Right ventricle myocardium inferior (tissue), 1 donor: ENCODE measurements around the gene HAGHL. TPM values are rescaled to one million over a fixed set of nuclear protein-coding genes. Genes with fewer than 3 reads are reported as not detected.

Source experiments
- ATAC-seq: fragments of 200-7000 bp; cut with Tn5 transposase; one replicate; pipeline ENCODE4 v1.9.1; 2020; ENCODE audit warnings: mild to moderate bottlenecking, moderate library complexity
- DNase-seq: peaks from one replicate; pipeline ENCODE4 v3.0.0; 2021; ENCODE audit errors: missing footprints
- intact Hi-C: fragments of 100-400 bp; cut with DNase I; formaldehyde crosslinking; loops from one replicate; pipeline ENCODE4 v1.11.0; 2022
- total RNA-seq: library from RNA; stranded (reverse); fragmentation: NEBNext Ultra II Directional; extraction: Animal tissue kit (Norgen Biotek cat#: 25700); gene quantifications from one replicate; pipeline ENCODE4 v1.2.1, GENCODE V29; 2021
- donor health status: DM: no; HTN: yes; CAD: no; lungs with severe emphysema.

Gene HAGHL
- total RNA-seq, 1 donor from 2014 or later, result 18.7 TPM

- ATAC-seq (no peak), DNase-seq (no peak)
- intact Hi-C loops, result no loop called here
Observed at GRCh38 chr16:716200-716568, 10.7 kb upstream of the HAGHL start.

- ATAC-seq (no peak), DNase-seq (no peak)
- intact Hi-C loops, result no loop called here
Observed at GRCh38 chr16:716768-717325, 10.1 kb upstream of the HAGHL start.

GRCh38 chr16:717450-718245, 9.3 kb upstream of the HAGHL start:
- intact Hi-C loops, result no loop called here
- no peak for DNase-seq
- no peak for ATAC-seq

- ATAC-seq, result no peak
- intact Hi-C loops, result no loop called here
- DNase-seq, result no peak
Observed at GRCh38 chr16:718389-718788, 8.5 kb upstream of the HAGHL start.

GRCh38 chr16:718922-719321, 8.0 kb upstream of the HAGHL start:
- DNase-seq (no peak), ATAC-seq (no peak)
- intact Hi-C loops, result no loop called here

GRCh38 chr16:719815-720446, 7.0 kb upstream of the HAGHL start:
- ATAC-seq, result no peak
- no peak for DNase-seq
- intact Hi-C loops, result loop anchor here (5.0 kb wide), 1 partner anchor 33 kb away; no protein-coding TSS in a partner anchor

- no peak for DNase-seq
- peak; percentile 56 for ATAC-seq
- intact Hi-C loops, result loop anchor here (5.0 kb wide), 1 partner anchor 33 kb away; no protein-coding TSS in a partner anchor
Observed at GRCh38 chr16:720447-720989, 6.4 kb upstream of the HAGHL start.

GRCh38 chr16:720990-721764, 5.7 kb upstream of the HAGHL start, which contains the start of gene ANTKMT:
Gene ANTKMT (plus strand): TSS chr16:721146. CDS start chr16:721275, 129 bp downstream.
- DNase-seq (peak; percentile 89), ATAC-seq (peak; percentile 88)
- intact Hi-C loops, result loop anchor here (5.0 kb wide), 1 partner anchor 34 kb away; no protein-coding TSS in a partner anchor

GRCh38 chr16:721765-722540, 5.0 kb upstream of the HAGHL start:
- ATAC-seq (no peak), DNase-seq (no peak)
- intact Hi-C loops, result loop anchor here (5.0 kb wide), 1 partner anchor 35 kb away; no protein-coding TSS in a partner anchor

- intact Hi-C loops, result loop anchor here (5.0 kb wide), 1 partner anchor 36 kb away; no protein-coding TSS in a partner anchor
- no peak for DNase-seq
- ATAC-seq, result no peak
Observed at GRCh38 chr16:722835-723633, 3.9 kb upstream of the HAGHL start.

GRCh38 chr16:723695-724094, 3.2 kb upstream of the HAGHL start:
- intact Hi-C loops, result loop anchor here (5.0 kb wide), 1 partner anchor 36 kb away; no protein-coding TSS in a partner anchor
- DNase-seq, result no peak

GRCh38 chr16:724188-725040, 2.5 kb upstream of the HAGHL start:
- intact Hi-C loops, result loop anchor here (5.0 kb wide), 1 partner anchor 37 kb away; no protein-coding TSS in a partner anchor
- no peak for ATAC-seq
- no peak for DNase-seq

More at GRCh38 chr16:723695-724094, 3.2 kb upstream of the HAGHL start:
- no peak for ATAC-seq

- ATAC-seq, result no peak
- intact Hi-C loops, result no loop called here
- no peak for DNase-seq
Observed at GRCh38 chr16:725041-725376, 1.9 kb upstream of the HAGHL start.

- DNase-seq, result no peak
- intact Hi-C loops, result no loop called here
- no peak for ATAC-seq
Observed at GRCh38 chr16:725463-726187, 1.3 kb upstream of the HAGHL start.

- ATAC-seq, result no peak
- no peak for DNase-seq
Observed at GRCh38 chr16:726188-726437, 793 bp upstream of the HAGHL start.

More at GRCh38 chr16:726188-726437, 793 bp upstream of the HAGHL start:
- intact Hi-C loops, result no loop called here
